GM10248 (cell line): Measurements from ENCODE around the gene EEPD1.

Experiments used
- CTCF ChIA-PET: fragments of 300-600 bp; sonication (Branson Sonifier 250); formaldehyde crosslinking; extraction: SDS; loops from one replicate; lab custom pipeline; 2021; ENCODE audit warnings: antibody characterized with exemption; lab: Yijun Ruan, JAX
- POLR2A ChIA-PET: fragments of 350-650 bp; sonication (Branson Sonifier 250); formaldehyde crosslinking; extraction: SDS; loops from one replicate; lab custom pipeline; 2020; ENCODE audit warnings: antibody characterized with exemption; lab: Yijun Ruan, JAX
- DNase-seq: peaks from one replicate; pipeline ENCODE4 v3.0.0; 2012; ENCODE audit errors: extremely low spot score
- CTCF ChIP-seq: IDR thresholded peaks from 2 replicates; pipeline ENCODE4 v1.5.1; 2012; ENCODE audit warnings: mild to moderate bottlenecking, low read depth; ENCODE audit errors: extremely low read depth, missing control alignments, control extremely low read depth

The EEPD1 gene

GRCh38 chr7:36207451-36208291, 54.6 kb downstream of the EEPD1 start:
- POLR2A ChIA-PET: no interaction called here
- DNase-seq: no peak
- CTCF ChIA-PET: no interaction called here
- no peak for TF ChIP-seq CTCF

GRCh38 chr7:36208426-36208825, 55.4 kb downstream of the EEPD1 start:
- CTCF ChIA-PET: interaction anchor here (1.5 kb wide), 1 partner anchor 9 kb away, joined by 4 read pairs; no protein-coding TSS in a partner anchor
- no peak for TF ChIP-seq CTCF
- DNase-seq: no peak
- POLR2A ChIA-PET: no interaction called here

GRCh38 chr7:36208997-36209813, 56.2 kb downstream of the EEPD1 start:
- CTCF ChIA-PET: interaction anchor here (1.5 kb wide), 1 partner anchor 10 kb away, joined by 4 read pairs; no protein-coding TSS in a partner anchor
- no peak for DNase-seq
- POLR2A ChIA-PET: no interaction called here
- no peak for TF ChIP-seq CTCF

GRCh38 chr7:36209814-36210183, 56.7 kb downstream of the EEPD1 start:
- POLR2A ChIA-PET: no interaction called here
- CTCF ChIA-PET: interaction anchor here (1.5 kb wide), 1 partner anchor 10 kb away, joined by 4 read pairs; no protein-coding TSS in a partner anchor
- no peak for DNase-seq
- TF ChIP-seq CTCF: no peak

- ChIA-PET CTCF (no interaction called here), POLR2A (no interaction called here)
- no peak for DNase-seq
- no peak for TF ChIP-seq CTCF
These were observed 57.4 kb downstream of the EEPD1 start for GRCh38 chr7:36210291-36210922.

GRCh38 chr7:36214608-36215456, 61.8 kb downstream of the EEPD1 start:
- no peak for TF ChIP-seq CTCF
- CTCF ChIA-PET: no interaction called here
- no peak for DNase-seq
- POLR2A ChIA-PET: no interaction called here
